KOPT-K1 (cell line): ENCODE data around the gene ASAP3.
"Not testable (repeated sequence)": the region's sequence is repeated elsewhere in the genome, so short reads cannot be mapped to it uniquely, and the experiment has no call there.

Experiments used
- H3K27ac ChIP-seq: fragments of 200-600 bp; sonication (generic); 2 replicates; pipeline ENCODE4 v1.5.1; 2016; ENCODE audit warnings: antibody characterized with exemption, mild to moderate bottlenecking, low read depth, low read length; ENCODE audit not compliant: poor library complexity, severe bottlenecking
- H3K36me3 ChIP-seq: fragments of 200-600 bp; sonication (generic); 2 replicates; pipeline ENCODE4 v1.5.1; 2017; ENCODE audit warnings: antibody characterized with exemption, mild to moderate bottlenecking, low read length, moderate library complexity; ENCODE audit not compliant: insufficient read depth
- H3K9me3 ChIP-seq: fragments of 200-600 bp; sonication (generic); 2 replicates; pipeline ENCODE4 v1.5.1; 2017; ENCODE audit warnings: antibody characterized with exemption, low read length, mild to moderate bottlenecking; ENCODE audit not compliant: insufficient read depth, poor library complexity, severe bottlenecking

Gene ASAP3

DNA sequence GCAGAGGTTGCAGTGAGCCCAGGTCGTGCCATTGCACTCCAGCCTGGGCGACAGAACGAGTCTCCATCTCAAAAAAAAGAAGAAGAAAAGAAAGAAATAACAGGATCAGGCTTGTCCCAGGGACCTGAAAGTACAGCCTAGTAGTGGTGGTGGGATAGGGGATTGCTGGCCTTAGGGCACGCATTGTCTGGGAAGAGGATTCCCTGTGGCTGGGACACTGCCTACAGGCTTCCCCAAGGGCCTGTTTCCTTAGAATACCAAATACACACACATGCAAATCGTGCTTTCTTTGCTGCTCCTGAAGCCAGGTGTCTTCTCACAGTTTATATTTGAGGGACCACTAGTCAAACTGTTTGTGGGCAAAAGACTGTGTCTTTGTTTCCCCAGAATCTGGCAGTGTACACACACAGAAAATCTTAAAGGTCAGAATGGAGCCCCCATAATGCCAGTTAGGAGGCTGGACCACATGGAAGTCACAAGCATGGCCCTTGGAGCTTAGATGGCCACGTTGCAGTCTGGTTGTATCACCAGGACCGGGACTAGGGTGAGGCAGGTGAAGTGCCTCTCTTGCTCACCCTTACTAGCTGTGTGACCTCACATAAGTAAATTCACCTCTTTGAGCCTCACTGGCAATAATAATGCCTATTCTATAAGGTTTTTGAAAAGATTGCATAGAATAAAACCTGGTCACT lies 12.7 kb upstream of the ASAP3 start:
- Histone ChIP-seq H3K27ac (no peak overlapping the region), H3K9me3 (no peaks in the 10 kb centered on the region), H3K36me3 (no peaks in the 10 kb centered on the region)

DNA sequence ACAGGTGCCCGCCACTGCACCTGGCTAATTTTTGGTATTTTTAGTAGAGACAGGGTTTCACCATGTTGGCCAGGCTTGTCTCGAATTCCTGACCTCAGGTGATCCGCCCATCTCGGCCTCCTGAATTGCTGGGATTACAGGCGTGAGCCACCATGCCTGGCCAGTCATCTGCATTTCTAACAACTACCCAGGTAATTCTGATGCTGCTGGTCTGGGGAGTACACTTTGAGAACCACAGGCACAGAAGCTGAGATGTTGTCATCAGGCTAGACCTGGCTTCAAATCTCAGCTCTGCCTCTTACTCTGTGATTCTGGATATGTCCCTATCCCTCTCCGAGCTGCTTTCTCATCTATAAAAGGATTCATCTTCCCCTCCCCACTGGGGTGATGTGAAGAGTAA lies 10.9 kb upstream of the ASAP3 start:
- H3K36me3 ChIP-seq, H3K9me3 ChIP-seq, H3K27ac ChIP-seq: not testable (repeated sequence)

DNA sequence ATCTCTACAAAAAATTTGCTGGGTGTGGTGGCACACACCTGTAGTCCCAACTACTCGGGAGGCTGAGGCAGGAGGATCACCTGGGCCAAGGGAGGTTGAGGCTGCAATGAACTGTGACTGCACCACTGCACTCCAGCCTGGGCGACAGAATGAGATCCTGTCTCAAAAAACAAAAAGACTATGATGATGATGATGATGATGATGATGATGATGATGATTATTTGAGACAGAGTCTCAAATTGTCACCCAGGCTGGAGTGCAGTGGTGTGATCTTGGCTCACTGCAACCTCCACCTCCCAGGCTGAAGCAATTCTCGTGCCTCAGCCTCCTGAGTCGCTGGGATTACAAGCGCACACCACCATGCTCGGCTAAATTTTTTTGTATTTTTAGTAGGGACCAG lies 8.8 kb upstream of the ASAP3 start:
- H3K36me3 ChIP-seq, H3K9me3 ChIP-seq, H3K27ac ChIP-seq: not testable (repeated sequence)

DNA sequence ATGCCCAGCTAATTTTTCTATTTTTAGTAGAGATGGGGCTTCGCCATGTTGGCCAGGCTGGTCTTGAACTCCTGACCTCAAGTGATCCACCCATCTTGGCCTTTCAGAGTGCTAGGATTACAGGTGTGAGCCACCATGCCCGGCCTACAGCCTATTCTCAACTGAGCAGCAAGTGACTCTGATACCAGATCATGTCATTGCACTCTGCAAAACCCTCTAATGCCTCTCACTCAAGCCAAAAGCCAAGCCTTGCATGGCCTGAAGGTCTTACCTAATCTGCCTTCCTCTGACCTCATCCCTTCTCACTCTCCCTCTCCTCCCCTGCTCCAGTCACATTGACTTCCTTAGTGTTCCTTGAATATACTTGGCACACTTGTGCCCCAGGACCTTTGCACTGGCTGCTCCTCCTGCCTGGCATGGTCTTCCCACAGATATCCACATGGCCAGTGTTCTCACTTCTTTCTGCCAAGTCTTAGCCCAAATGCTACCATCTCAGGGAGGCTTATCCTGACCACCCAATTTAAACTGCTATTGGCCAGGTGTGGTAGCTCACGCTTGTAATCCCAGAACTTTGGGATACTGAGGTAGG lies 8.2 kb upstream of the ASAP3 start:
- no peak overlapping the region for H3K27ac ChIP-seq
- no peaks in the 10 kb centered on the region for H3K36me3 ChIP-seq
- no peaks in the 10 kb centered on the region for H3K9me3 ChIP-seq

DNA sequence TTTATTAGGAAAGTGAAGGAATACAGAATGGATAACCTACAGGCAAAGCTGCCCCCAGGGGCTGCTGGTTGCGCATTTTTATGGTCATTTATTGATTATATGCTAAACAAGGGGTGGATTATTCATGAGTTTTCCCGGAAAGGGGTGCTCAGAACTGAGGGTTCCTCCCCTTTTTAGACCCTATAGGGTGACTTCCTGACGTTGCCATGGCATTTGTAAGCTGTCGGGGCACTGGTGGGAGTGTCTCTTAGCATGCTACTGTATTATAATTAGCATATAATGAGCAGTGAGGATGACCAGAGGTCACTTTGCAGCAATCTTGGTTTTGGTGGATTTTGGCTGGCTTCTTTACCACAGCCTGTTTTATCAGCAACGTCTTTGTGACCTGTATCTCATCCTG lies 5.9 kb upstream of the ASAP3 start:
- H3K27ac ChIP-seq, result no peak overlapping the region
- no peaks in the 10 kb centered on the region for H3K9me3 ChIP-seq
- H3K36me3 ChIP-seq, result no peaks in the 10 kb centered on the region

DNA sequence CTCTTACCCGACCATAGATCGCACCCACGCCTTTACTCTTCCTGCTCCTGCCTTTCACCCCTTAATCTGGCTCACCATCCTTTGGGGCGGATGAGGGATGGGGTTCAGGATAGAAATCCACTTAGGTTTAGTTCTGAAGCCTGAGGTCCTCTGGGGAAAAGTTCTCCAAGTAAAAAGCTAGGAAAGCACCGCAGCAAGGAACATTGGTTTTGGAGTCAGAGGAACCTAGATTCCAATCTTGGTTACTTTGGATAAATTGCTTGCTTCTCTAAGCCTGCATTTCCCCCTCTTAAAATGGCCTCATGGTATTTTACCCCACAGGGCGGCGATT lies 988 bp upstream of the ASAP3 start:
- H3K27ac ChIP-seq, result no peak overlapping the region
- H3K9me3 ChIP-seq, result no peaks in the 10 kb centered on the region
- no peaks in the 10 kb centered on the region for H3K36me3 ChIP-seq

DNA sequence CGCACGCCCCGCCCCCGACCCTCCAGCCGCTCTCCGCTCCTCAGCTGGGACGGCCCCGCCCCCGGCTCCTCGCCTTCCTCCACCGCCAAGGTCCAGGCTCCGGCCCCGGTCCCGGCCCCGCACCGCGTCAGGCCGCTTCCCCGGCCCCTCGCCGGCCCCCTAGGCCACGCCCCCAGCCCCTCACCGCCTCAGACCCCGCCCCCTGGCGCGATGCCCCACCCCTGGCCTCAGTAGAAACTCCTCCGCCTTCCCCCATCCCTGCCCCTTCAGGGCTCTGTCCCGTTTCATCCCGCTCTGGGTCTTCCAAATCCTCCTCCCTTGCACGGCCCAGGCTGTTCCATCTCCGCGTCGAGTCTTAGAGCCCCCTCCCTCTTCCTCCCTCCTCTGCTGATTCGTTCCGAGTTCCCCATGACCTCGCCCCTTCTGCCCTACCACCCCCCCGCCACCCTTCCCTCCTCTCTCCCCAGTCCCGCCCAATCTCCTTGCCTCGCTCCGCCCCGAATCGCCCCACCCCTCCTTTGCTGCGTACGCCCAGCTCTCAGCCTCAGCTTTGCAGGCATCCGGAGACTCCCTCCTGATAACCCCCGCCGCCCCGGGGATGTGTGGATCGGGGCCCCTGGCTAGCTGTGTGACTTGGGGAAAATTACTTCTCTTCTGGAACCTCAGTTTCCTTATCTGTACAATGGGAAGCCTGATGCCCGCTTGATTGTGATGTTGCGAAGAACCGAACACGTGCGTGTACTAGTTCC lies 448 bp upstream of the ASAP3 start:
- H3K36me3 ChIP-seq, result no peaks in the 10 kb centered on the region
- no peak overlapping the region for H3K27ac ChIP-seq
- H3K9me3 ChIP-seq, result no peaks in the 10 kb centered on the region

DNA sequence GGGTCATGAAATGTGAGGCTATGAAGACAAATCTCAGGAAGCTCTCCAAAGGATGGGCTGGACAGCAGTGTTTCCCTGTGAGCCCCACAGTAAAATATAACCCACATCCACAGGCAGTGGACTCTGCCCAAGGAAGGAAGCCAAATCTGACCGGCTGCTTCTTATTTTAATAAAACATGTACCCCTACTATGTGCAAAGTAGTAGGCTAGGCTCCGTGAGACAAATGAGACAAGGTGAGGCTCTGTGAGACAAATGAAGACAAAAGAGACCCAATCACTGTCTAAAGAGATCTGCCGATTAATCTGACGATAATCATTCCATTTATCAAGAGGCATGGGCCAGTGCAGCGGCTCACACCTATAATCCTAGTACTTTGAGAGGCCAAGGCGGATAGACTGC lies 2.1 kb downstream of the ASAP3 start:
- Histone ChIP-seq H3K36me3 (no peaks in the 10 kb centered on the region), H3K9me3 (no peaks in the 10 kb centered on the region), H3K27ac (no peak overlapping the region)

DNA sequence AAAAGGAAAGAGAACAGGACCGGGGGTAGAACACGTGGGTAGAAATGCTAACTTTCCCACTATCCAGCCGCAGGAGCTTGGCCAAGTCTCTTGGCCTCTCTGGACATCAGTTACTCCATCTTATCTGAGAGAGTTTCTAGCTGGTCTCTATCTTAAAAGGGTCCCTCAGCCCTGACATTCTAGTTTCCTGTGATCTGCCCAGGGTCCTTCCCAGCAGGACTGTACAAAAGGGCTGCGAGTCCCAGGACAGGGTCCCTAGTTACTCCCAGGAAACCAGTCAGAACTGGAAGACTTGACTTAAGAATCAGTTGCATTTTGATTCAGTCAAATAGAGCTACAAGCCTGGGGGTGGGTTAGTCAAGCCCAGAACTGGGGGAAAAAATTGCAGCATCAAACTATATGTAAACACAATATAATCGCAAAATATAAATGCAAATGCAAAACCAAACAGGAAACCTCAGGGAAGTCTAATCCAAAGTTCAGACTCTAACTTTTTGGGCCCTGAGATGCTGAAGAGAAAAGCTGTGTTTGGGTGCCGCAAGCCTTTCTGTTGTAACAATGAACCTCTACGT lies 2.9 kb downstream of the ASAP3 start:
- Histone ChIP-seq H3K9me3 (no peaks in the 10 kb centered on the region), H3K27ac (no peak overlapping the region)

DNA sequence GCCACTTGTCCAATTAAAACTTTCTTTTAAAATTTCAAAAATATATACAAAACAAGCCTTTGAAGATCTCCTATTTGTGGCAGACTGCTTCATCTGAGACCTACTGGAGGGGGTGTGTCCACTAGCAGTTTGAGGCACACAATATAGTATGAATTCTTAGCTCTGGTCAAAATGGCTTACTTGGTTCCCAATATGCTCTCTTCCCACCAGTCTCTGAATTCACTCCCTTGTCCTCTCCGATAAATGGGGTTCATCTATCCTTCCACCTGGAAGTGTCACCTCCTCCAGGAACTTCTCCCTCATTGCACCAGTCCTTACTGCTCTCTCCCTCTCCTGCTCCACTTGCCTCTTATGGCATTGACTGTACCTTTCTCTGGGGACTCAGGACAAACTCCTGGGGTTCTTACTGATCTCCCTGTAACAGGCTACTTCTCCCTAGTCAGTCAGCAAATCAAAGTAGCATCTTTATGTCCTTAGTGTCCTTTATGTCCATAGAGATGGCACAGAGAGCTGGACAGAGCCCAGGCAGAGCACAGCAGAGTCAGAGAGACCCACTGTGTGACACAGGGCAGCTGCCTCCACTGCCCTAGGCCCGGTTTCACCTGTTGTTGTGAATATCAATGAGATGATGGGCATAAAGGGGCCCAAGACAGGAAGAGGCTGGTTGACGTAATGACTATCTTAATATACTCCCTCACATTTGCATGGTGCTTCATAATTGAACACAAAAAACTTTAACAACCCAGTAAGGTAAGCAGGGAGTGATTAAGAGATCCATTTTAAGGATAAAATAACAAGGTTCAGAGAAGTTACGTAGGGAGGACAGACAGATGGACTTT lies 3.6 kb downstream of the ASAP3 start:
- H3K27ac ChIP-seq, result no peak overlapping the region
- no peaks in the 10 kb centered on the region for H3K9me3 ChIP-seq
- no peaks in the 10 kb centered on the region for H3K36me3 ChIP-seq

More for the DNA sequence above, 2.9 kb downstream of the ASAP3 start:
- no peaks in the 10 kb centered on the region for H3K36me3 ChIP-seq

DNA sequence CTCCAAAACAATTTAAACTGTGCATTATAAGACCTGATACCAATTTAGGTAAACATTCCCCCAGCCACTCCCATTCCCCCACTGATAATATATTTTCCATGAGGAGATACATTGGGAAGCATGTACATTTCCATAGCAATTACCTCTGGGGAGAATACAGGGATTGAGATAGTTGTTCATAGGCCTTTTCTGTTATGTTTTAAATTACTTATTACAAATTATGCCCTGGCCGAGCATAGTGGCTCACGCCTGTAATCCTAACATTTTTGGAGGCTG lies 4.4 kb downstream of the ASAP3 start:
- Histone ChIP-seq H3K9me3 (no peaks in the 10 kb centered on the region), H3K36me3 (no peaks in the 10 kb centered on the region), H3K27ac (no peak overlapping the region)

DNA sequence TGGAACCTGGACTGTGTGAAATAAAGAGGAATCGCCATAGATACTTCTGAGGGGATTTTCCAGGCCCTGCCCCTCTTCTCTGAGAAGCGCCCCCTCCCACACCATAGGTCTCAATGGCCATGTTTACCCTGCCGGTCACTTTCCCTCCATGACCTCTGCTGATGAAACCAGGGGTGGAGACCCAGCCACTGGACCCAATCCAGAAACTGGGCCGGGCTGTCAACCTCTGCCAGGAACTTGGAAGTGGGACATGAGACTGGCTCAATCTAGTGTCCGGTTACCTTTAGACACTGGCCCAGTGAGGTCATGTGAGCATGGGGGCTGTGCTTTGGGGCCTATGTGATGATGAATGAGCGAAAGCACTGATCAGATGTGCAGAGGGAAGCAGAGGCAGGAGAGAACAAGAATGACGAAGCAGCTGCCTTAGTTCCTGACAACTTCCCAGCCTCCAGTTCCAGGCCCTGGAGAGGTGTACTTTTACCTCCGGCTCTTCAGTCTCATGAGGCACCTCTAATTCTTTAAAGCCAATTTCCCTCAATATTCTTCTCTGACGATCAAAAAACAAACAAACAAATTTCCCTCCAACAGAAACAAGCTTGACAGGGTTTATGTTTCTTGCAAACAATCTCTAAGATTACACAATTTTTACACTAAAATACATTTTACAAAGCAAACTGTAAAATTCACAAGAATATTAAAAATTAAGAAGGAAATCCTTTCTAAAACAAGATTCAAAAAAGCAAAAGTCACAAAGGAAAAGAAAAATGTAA lies 4.9 kb downstream of the ASAP3 start:
- no peak overlapping the region for H3K27ac ChIP-seq
- no peaks in the 10 kb centered on the region for H3K9me3 ChIP-seq
- H3K36me3 ChIP-seq, result no peaks in the 10 kb centered on the region

DNA sequence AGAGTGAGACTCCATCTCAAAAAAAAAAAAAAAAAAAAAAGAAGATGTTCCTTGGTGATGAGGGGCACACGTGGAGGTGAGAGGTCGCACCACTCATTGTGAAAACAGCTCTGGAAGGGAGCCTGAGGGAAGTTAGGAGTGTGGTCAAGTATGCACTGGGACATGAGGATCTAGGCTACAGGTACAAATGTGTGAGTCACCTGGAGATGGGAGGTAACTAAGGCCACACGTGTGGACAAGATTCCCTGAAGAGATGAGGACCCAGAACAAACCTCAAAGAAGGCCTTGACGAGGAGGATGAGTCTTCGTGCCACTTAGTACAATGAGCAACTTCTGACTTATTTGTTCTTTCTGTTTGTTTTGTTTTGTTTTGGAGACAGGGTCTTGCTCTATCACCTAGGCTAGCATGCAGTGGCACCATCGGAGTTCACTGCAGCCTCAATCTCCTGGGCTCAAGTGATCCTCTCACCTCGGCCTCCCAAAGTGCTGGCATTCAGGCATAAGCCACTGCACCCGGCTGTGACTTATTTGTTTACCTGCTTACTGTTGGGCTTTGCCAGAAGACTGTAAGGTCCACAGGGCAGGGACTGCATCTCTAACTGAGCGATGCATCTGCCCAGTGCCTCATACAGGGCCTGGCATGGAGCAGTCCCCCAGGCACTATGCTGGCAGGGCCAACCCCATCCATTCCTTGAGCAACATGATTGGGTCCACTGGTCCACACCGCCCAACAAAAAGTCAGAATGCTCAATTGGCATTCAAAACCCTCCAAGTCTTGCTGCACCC lies 6.4 kb downstream of the ASAP3 start:
- no peak overlapping the region for H3K27ac ChIP-seq
- no peaks in the 10 kb centered on the region for H3K9me3 ChIP-seq

DNA sequence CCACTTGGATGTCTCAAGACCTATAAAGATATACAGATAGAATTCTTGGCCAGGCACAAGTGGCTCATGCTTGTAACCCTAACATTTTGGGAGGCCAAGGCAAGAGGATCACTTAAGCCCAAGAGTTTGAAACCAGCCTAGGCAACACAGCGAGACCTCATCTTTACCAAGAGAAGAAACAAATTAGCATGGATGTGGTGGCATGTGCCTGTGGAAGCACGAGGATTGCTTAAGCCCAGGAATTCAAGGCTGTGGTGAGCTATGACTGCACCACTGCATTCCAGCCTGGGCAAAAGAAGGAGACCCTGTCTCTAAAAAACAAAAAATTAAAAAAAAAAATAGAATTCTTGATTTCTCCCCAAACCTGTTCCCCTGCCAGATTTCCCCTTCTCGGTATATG lies 8.3 kb downstream of the ASAP3 start:
- Histone ChIP-seq H3K36me3 (no peaks in the 10 kb centered on the region), H3K27ac (no peak overlapping the region), H3K9me3 (no peaks in the 10 kb centered on the region)

More for the DNA sequence above, 6.4 kb downstream of the ASAP3 start:
- no peaks in the 10 kb centered on the region for H3K36me3 ChIP-seq
